Activated effector memory CD4-positive, alpha-beta T cell treated with Interleukin-2 at 50 U/mL for 16 hours (primary cell): Measurements from ENCODE around the gene C9orf57.
"Not testable (repeated sequence)": the region's sequence is repeated elsewhere in the genome, so short reads cannot be mapped to it uniquely, and the experiment has no call there.

Source experiments
- DNase-seq: peaks from one replicate; pipeline ENCODE4 v3.0.0-alpha.2; 2020

The C9orf57 gene

GRCh38 chr9:72060513-72060912, at the start of gene C9orf57:
Gene C9orf57 (minus strand): TSS chr9:72060613. CDS start chr9:72059331, 1,282 bp downstream.
- no peak for DNase-seq

DNA sequence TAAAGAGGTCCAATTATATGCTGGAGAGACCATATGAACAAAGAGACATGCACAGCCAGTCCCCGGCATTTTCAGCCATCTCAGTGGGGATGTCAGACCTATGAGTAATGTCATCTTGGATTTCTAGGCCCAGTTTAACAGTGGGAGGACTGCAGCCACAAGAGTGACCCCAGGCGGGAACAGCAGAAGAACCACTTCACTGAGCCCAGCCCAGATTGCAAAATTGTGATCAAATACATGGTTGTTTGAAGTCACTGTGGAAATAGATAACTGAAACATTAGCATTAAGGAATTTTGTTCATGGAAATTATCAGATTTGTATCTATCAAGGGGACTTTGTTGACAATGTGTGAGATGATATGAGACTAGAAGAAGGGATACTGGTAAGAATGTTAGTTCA, 42.1 kb upstream of the C9orf57 start:
- no peak for DNase-seq

DNA sequence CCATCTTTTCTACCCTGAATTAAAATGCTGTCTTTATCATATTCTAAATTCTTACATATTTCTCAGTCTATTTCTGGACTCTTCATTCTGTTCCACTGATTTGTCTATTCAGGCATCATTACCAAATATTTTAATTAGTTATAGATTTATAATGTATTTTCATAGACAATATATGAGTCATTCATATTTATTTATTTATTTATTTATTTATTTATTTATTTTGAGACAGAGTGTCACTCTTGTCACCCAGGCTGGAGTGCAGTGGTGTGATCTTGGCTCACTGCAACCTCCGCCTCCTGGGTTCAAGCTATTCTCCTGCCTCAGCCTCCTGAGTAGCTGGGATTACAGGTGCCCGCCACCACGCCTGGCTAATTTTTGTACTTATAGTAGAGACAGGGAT, 35.1 kb upstream of the C9orf57 start:
- not testable (repeated sequence) for DNase-seq

DNA sequence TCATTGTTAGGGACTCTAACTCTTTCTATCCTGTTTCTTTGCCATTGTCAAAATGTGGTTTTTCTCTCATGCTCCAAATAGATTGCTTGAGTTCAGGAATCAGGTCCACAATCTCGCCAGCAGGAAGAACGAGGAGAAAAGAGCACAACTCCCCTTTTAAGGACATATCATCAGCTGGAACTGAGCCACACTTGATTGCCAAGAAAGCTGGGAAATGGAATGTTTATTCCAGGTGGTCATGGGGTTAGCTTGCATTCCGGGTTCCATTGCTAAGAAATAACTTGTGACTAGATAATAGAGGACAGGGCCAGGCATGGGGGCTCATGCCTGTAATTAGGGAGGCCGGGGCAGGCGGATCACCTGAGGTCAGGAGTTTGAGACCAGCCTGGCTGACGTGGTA, 32.4 kb upstream of the C9orf57 start:
- DNase-seq: no peak

- no peak for DNase-seq
These were observed 29.2 kb upstream of the C9orf57 start for GRCh38 chr9:72089451-72090130.

- no peak for DNase-seq
These were observed 22.1 kb upstream of the C9orf57 start for GRCh38 chr9:72082536-72082935.

DNA sequence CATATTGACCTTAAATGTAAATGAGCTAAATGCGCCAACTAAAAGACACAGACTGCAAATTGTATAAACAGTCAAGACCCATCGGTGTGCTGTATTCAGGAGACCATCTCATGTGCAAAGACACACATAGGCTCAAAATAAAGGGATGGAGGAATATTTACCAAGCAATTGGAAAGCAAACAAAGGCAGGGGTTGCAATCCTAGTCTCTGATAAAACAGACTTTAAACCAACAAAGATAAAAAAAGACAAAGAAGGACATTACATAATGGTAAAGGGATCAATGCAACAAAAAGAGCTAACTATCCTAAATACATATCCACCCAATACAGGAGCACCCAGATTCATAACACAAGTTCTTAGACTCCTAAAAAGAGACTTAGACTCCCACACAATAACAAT, 14.3 kb upstream of the C9orf57 start:
- DNase-seq: not testable (repeated sequence)

DNA sequence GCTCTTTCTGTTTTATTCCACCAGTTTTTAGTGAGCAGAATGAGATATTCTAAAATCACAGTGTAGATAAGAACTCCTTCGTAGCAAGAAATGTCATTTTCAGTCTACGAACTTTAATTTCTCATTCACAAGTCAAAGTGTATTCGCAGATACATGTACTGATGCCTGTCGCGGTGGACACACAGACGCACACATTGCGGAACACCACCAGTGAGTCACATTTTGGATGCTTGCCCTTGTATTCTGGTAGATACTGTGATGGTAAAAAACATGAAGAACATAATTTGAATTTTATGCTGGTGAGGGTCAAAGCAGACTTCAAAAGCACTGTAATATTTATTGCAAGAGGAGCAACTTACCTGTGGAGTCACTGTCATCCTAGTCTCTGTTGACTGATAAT, 4.7 kb upstream of the C9orf57 start:
- no peak for DNase-seq

DNA sequence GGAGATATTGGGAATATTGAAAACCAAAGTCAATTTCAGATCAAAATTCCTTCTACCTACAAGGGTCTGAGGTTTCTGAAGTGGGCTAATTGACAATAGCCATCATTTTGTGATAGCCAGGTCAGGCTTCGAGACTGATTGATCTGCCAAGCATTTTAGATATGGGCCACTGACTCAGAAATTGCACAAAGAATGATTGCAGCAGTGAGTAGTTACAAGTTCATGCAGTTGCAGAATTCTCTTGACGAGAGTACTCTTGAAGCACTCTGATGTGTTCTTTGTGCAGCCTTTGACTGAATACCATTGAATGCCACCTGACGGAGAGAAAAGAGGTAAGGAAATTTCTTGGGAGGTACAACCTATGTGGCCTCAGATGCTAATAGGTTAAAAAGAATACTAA, 8.3 kb downstream of the C9orf57 start:
- no peak for DNase-seq

- no peak for DNase-seq
These were observed 11.6 kb downstream of the C9orf57 start for GRCh38 chr9:72048850-72049249.

GRCh38 chr9:72046630-72047456, 13.6 kb downstream of the C9orf57 start:
- no peak for DNase-seq

GRCh38 chr9:72044095-72044494, 16.3 kb downstream of the C9orf57 start:
- no peak for DNase-seq

GRCh38 chr9:72043576-72043975, 16.8 kb downstream of the C9orf57 start:
- DNase-seq: no peak

DNA sequence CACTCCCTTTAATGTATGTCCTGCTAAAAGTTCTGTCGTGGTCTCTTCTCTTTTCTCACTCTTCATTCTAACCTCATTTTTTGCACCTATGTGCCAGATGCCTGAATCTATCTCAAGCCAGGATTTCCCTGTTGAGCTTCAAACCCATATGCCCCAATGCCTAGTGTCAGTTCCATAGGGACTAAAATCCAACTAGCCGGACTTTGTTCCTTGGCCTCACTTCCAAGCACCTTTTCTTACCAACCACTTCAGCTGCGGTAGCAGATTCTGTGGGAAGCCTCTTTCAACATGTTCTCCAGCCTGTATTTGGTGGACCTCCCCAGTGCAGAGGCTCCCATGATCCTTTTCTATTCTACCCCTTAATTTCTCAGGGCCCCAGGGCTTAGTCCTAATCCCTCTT, 17.5 kb downstream of the C9orf57 start:
- no peak for DNase-seq

- no peak for DNase-seq
These were observed 18.6 kb downstream of the C9orf57 start for GRCh38 chr9:72041775-72042194.

- no peak for DNase-seq
These were observed 19.0 kb downstream of the C9orf57 start for GRCh38 chr9:72041369-72041768.

DNA sequence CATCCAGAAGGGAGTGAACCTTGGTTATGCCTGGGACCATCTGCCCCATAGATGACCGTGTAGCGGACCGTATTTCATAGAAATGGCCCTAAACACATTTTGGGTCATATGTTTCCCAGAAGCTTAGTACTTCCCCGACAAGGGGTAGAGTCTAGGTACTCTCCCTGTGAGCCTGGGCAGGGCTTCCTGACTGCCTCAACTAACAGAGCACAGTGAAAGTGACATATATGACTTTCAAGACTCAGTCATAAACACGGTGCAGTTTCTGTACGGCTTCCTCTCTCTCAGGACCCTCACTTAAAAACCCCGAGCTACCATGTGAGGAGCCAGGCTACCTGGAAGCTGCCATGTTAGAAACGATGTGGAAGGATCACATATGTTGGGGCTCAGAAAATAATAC, 20.9 kb downstream of the C9orf57 start:
- DNase-seq: no peak

- DNase-seq: peak; percentile 35
These were observed 21.5 kb downstream of the C9orf57 start for GRCh38 chr9:72038890-72039410.

DNA sequence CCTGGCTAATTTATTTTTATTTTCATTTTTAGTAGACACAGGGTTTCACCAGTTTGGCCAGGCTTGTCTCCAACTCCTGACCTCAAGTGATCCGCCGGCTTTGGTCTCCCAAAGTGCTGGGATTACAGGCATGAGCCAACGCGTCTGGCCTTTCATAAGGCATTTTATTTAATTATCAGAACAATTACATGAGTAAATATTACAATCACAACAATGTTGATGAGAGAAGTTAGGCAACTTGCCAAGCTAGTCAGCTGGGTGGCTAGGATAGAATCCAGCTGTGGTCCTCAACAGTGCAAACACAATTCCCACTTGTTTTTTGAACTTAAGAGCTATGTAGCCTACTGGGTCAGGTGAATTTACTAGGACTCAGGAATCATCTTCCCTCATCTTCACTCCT, 22.0 kb downstream of the C9orf57 start:
- no peak for DNase-seq

DNA sequence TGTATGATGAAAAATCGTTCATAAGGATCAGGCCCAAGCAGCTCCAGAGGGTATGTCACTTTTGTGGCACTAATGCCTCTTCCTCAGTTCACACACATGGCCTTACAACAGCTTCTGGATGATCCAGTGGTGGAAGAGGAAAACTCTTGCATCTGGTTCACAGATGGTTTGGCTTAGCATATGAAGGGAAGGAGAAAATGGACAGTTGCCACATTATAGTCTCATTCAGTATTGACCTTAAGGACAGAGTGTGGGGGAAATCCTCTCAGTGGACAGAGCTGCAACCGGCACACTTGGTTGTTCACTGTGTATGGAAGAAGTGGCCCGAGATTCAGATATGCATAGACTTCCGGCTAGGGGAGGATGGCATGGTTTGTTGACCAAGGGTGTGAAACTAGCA, 22.8 kb downstream of the C9orf57 start:
- no peak for DNase-seq

DNA sequence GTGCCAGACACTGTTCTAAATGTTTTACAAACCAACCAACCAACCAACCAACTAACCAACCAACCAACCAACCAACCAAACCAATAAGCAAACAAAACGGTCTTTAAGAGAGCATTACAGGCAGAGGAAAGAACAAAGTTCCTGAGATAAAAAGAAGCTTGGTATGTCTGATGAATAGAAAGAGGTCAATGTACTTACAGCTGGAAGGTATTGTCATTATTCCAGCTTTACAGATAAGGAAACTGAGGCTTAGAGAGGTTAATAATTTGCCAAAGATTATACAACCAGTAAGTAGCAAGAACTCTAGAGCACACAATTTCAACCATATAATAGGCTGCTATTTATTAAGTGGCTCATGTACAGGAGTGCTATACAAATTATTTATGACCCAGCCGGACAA, 29.6 kb downstream of the C9orf57 start:
- DNase-seq: no peak

- DNase-seq: no peak
These were observed 30.4 kb downstream of the C9orf57 start for GRCh38 chr9:72029986-72030385.

DNA sequence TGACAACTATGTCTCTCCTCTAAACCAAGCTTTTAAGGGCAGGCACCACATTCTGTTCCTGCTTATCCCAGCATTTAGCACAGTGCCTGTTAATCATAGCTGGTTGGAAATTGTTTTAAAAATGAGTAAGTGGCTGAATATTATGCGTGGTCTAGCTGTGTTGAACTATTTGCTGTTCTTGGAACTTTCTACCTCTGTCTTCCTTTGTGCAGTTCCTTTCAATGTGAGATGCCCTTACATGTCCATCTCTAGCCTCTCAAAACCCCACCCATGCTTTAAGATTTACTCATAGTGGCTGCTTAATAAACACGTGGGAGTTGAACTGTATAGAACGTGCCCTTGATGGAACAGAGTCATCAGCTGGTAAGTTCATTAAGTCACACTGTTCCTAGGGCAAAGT, 34.5 kb downstream of the C9orf57 start:
- DNase-seq: no peak

GRCh38 chr9:72023596-72023995, 36.8 kb downstream of the C9orf57 start:
- DNase-seq: no peak
